NB4 (cell line): ENCODE data around the gene PLEKHB1.

Experiments
- DNase-seq: peaks from one replicate; pipeline ENCODE4 v3.0.0; 2010; ENCODE audit warnings: low read depth
- H3K4me3 ChIP-seq: one replicate; pipeline ENCODE4 v1.5.1; 2011; ENCODE audit warnings: mild to moderate bottlenecking, low read depth, low read length, moderate library complexity
- CTCF ChIP-seq: IDR thresholded peaks from one replicate; pipeline ENCODE4 v1.5.1; 2012; ENCODE audit warnings: low read depth, low read length
- MAX ChIP-seq: IDR thresholded peaks from 2 replicates; pipeline ENCODE4 v1.6.1; 2011; ENCODE audit warnings: low read depth, low read length
- MYC ChIP-seq: IDR thresholded peaks from 2 replicates; pipeline ENCODE4 v1.6.1; 2011; ENCODE audit warnings: low read depth, low read length
- POLR2A ChIP-seq: IDR thresholded peaks from 2 replicates; pipeline ENCODE4 v1.6.1; 2011; ENCODE audit warnings: mild to moderate bottlenecking; ENCODE audit not compliant: insufficient read length; ENCODE audit errors: extremely low read depth

The PLEKHB1 gene

GRCh38 chr11:73633999-73634398 is 12.4 kb upstream of the PLEKHB1 start:
- TF ChIP-seq POLR2A = no peak
- no peak for TF ChIP-seq MYC
- no peak for TF ChIP-seq MAX
- no peak for DNase-seq
- no peak overlapping the region for H3K4me3 ChIP-seq

- no peak for DNase-seq
- TF ChIP-seq MYC (no peak), CTCF (no peak), MAX (no peak)
- H3K4me3 ChIP-seq = no peak overlapping the region
Observed at GRCh38 chr11:73635721-73636120, 10.7 kb upstream of the PLEKHB1 start.

GRCh38 chr11:73636249-73636648 is 10.1 kb upstream of the PLEKHB1 start:
- H3K4me3 ChIP-seq = no peak overlapping the region
- TF ChIP-seq MAX (no peak), MYC (no peak), POLR2A (no peak), CTCF (no peak)
- DNase-seq = peak; percentile 42

- H3K4me3 ChIP-seq = no peak overlapping the region
- TF ChIP-seq MAX (no peak), POLR2A (no peak), CTCF (no peak), MYC (no peak)
- no peak for DNase-seq
Observed at GRCh38 chr11:73637012-73637411, 9.4 kb upstream of the PLEKHB1 start.

- TF ChIP-seq POLR2A (no peak), CTCF (no peak), MAX (no peak), MYC (no peak)
Observed at GRCh38 chr11:73640592-73640991, 5.8 kb upstream of the PLEKHB1 start.

GRCh38 chr11:73641668-73642067 is 4.7 kb upstream of the PLEKHB1 start:
- TF ChIP-seq CTCF (no peak), MYC (no peak), MAX (no peak), POLR2A (no peak)
- no peak for DNase-seq
- H3K4me3 ChIP-seq = no peak overlapping the region

More at GRCh38 chr11:73640592-73640991, 5.8 kb upstream of the PLEKHB1 start:
- H3K4me3 ChIP-seq = no peak overlapping the region
- no peak for DNase-seq
